Inflammatory macrophage treated with lipopolysaccharide for 1 hour (primary cell): ENCODE measurements around the gene KREMEN2.

Experiments
- DNase-seq, 2 donors: peaks; one replicate each; pipeline ENCODE4 v3.0.0-alpha.2; 2020 to 2022

Gene KREMEN2

GRCh38 chr16:2981177-2981898, 17.3 kb downstream of the KREMEN2 start:
- DNase-seq = no peak

GRCh38 chr16:2981899-2982250, 17.8 kb downstream of the KREMEN2 start:
- DNase-seq = no peak

DNA sequence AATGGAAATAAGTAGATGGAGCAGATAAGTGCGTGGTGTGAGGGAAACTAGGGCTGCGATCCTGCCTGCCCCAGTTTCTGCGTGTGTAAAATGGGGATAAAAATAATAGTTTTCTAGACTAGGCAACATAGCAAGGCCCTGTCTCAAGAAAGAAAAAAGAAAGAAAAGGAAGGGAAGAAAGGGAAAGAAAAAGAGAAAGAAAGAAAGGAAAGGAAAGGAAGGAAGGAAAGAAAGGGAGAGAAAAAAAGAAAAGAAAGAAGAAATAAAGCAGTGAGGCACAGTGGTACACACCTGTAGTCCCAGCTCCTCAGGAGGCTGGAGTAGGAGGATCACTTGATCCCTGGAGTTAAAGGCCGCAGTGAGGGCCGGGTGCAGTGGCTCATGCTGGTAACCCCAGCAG, 18.3 kb downstream of the KREMEN2 start:
- no peak for DNase-seq

DNA sequence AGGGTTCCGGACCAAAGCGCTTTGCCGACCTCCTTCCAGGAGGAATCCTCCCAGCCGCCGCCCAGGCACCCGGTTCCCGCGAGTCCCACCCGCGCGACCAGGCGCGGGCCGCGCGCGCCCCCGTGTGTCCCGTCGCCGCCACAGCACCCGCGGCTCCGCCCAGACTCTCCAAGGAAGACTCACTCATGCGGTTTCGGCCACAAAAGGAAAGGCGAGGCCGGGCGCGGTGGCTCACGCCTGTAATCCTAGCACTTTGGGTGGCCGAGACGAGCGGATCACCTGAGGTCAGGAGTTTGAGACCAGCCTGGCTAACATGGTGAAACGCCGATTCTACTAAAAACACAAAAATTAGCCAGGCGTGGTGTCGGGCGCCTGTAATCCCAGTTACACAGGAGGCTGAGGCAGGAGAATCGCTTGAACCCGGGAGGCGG, 19.6 kb downstream of the KREMEN2 start:
- DNase-seq = peak; percentile 60 to 86

GRCh38 chr16:2985462-2985861, 21.4 kb downstream of the KREMEN2 start:
- DNase-seq = no peak

DNA sequence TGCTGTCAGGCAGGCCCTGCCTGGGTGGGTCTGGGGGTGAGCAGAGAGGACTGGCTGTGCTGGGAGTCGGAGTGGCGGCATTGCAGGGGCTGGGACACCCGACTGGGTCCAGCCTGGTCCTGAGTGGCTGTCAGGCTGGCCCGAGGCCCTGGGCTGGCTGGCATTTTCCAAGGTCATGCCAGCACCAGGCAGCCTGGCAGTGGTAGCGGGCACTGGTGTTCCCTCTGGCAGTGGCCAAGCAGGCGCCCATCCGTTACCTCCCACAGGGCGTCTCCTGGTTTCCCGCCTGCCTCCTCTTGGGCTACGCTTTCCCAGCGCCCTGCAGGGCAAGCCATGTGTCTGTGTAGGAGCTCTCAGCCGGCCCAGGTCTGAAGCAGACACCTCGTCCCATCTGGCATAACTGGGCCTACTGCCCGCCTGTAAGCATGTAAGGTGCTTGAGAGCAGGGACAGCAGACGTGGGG, 21.8 kb downstream of the KREMEN2 start:
- DNase-seq = no peak

DNA sequence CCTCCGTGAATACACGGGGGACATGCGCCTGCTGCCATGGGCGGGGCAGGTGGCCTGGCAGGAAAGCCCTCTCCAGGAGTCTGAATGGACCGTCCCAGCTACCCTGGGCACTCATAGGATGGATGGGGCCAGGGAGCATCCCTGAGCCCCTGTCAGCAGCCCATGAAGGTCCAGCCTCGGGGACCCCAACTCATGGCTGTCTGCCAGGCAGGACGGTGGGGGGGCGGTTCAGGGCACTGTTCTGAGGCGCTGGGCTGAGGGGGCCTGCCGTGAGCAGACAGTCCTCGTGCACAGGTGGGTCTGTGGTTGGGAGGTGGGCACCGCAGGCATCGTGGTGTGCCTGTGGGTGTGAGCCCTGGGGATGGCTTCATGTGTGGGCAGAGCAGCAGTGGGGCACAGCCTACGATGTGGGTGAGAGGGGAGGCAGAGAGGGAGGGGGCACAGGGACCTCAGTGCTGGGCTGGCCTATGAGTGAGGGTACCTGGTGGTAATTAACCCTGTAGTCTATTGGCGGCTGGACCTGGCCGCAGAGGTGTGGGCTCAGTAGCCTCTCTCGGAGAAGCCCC, 22.6 kb downstream of the KREMEN2 start:
- no peak for DNase-seq

- DNase-seq = no peak
Measured at GRCh38 chr16:2987286-2987685, 23.2 kb downstream of the KREMEN2 start.

DNA sequence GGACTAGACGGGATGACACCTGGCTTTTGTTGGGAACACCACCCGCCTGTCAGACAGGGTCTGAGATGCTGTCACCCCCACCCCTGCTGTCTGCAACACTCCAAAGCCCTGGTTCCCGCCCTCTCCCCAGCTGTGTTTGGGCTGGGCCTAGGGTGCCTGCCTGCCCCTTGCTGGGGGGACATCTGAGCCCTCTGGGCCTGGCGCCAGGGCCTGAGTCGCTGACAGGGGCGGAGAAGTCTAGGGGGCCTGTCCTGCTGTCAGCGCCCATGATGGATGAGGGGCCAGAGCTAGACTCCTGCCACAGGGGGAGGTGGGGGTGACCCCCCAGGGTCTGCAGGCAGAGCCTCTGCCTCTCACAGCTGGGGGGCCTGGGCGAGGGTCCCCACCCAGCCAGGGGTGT, 23.8 kb downstream of the KREMEN2 start:
- no peak for DNase-seq

GRCh38 chr16:2988590-2989099, 24.6 kb downstream of the KREMEN2 start:
- no peak for DNase-seq

- no peak for DNase-seq
Measured at GRCh38 chr16:2990891-2991290, 26.8 kb downstream of the KREMEN2 start.

DNA sequence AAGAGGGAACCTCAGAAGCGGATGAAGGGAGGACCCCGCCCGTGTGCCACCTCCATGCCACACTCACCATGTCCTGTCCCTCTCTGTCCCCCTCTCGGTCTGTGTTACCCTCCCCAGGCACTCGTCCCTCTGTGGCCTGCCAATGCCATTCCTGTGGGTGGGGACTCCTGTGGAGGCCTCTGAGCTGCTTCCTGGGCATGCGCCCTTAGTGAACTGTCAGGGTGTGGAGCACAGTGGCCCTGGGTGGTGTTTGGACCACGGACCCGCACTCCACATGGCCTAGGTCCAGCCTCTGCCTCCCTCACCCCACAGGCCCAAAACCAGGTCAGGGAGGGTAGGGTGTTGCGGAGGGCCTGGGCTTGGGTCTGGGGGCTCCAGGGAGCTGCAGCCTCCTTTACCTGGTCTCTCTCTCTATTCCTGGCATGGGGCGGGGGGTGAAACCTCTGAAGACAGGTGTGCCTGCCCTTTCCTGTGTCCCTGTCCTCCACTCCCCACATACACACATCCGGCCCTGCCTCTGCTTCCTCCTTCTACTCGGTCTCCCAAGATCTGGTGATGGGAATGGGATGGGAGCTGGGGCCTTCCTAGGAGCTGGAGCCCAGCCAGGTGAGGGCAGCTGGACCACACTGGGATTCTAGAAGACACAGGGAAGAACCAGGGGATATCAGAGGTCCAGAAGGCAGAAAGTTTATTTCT, 27.6 kb downstream of the KREMEN2 start:
- no peak for DNase-seq

DNA sequence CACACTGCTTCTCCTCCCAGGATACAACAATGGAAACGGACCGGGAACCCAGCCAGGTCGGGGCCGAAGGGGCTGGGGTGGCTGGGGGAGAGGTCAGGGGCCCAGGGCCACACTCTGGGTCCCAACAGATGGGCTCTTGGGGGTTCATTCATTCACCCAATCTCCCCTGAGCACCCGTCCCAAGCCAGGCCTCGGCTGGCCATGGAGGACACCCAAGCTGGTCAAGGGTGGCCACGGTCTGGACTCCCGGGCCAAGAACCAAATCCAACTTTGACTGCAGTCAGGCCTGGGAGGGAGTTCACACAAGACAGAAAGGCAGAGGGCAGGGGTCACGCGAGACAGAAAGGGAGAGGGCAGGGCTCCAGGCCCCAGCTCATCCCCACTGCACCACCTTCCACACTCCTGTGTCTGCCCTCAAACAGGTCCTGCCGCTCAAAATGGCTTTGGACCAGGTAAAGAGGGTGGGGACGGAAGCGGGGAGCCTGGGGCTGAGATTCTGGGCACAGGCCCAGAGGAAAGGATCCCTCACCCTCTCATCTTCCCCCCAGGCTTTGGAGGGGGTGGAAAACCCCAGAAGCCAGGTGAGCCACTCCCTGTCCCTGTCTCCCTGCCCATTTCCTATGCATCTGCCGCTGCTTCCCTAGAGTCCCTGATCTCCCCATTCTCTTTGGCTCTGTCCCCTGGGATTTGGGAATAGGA, 28.5 kb downstream of the KREMEN2 start:
- no peak for DNase-seq

GRCh38 chr16:2996298-2996697, 32.2 kb downstream of the KREMEN2 start:
- no peak for DNase-seq

- no peak for DNase-seq
Measured at GRCh38 chr16:2999929-3000328, 35.9 kb downstream of the KREMEN2 start.

DNA sequence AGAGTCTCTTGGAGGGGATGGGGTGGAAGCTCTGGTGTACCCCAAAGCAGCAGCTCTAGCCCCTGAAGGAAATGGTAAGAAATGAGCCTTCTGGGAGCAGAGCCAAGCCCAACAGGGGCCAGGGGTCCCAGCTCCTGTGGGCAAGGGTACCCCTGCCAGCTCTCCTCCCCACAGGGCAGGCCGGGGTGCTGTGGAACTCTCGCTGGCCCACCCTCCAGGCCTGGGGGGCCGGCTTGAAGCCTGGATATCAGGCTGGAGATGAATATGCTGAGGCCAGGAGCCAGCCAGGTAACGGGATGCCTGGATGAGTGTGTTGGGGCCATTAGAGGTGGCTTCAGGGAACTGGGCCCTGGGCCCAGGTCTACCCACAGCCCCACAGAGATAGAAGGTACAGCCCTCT, 36.5 kb downstream of the KREMEN2 start:
- DNase-seq = no peak

DNA sequence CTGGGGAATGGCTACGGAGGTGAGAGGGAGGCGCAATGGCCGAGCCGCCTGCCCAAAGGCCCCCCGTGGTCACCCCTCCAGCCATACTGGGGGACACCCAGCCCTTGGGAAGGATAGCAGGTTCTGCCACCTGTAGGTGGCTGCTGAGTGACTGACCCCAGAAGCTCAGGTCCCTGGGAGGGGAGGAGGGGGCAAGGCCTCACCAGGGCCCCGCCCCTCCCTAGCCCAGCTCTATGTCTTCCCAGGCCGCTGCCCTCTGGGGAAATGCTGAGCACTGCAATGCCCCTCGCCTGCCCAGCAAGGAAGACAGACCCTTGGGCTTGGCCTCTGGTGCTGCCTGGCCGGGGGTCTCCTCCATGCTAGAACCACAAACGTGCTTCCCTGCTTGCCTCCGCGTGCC, 37.2 kb downstream of the KREMEN2 start:
- DNase-seq = no peak

- peak; percentile 97 to 99 for DNase-seq
Measured at GRCh38 chr16:3003582-3004270, 39.7 kb downstream of the KREMEN2 start.

DNA sequence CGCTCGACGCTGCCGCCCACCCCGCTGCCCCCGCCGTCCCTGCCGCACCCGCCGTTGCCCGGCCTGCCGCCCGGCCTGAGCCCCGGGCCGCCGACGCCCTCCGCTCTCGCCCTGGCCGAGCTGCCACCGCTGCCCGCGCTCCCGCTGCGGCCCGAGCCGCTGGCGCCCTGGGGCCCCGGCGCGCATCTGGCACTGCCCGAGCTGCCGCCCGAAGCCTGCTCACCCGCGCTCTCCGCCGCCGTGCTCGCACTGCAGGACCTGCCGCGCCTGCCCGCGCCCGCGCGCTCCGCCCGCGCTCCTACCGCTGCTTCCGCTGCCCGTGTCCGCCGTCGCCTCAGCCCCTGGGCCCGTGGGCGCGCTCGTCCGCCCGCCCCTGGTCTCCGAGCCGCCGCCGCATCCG, 40.2 kb downstream of the KREMEN2 start:
- DNase-seq = no peak

DNA sequence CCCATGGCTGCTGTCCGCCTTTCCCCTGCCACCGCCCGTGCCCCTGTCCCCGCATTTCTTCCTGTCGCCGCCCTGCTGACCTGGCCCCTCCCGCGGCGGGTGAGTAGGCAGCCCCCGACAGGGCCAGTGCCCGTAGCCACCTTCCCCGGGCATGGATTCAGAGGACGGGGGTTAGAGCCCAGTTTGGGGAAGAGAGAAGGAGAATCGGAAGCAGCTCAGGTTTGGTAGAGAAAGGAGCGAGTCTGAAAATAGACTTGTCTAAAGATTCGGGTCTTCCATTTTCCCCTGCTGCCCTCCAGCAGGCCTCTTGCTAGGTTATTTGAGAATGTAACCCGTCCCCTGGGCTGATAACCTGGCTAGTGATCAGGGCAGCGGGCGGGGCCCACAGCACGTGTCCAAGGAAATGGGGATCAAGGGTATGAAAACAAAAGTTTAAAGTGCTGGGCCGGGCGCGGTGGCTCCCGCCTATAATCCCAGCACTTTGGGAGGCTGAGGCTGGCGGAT, 40.8 kb downstream of the KREMEN2 start:
- DNase-seq = peak in 1 of 2 donors; percentile 10

GRCh38 chr16:3007059-3007956, 43.2 kb downstream of the KREMEN2 start:
- no peak for DNase-seq
